HepG2 (cell line): ENCODE results near the gene ADCY5. TPM values are rescaled to one million over a fixed set of nuclear protein-coding genes. Genes with fewer than 3 reads are reported as not detected.

ENCODE experiments used
- ATAC-seq: fragments of 200-7000 bp; cut with Tn5 transposase; 3 replicates; pipeline ENCODE4 v1.9.1; 2020; ENCODE audit warnings: mild to moderate bottlenecking, moderate library complexity
- BruUV-seq: library from RNA; stranded (reverse); fragments of 400-500 nt; replicated peaks from 2 replicates; lab custom pipeline; 2021; lab: Mats Ljungman, UMichigan
- CTCF ChIA-PET: fragments of 300-600 bp; formaldehyde crosslinking; extraction: SDS; loops from one replicate; lab custom pipeline; 2021; ENCODE audit warnings: low total read pairs, inconsistent platforms, low intra/inter-chr PET ratio; lab: Yijun Ruan, JAX
- POLR2A ChIA-PET: fragments of 350-600 bp; sonication (Branson Sonifier 250); formaldehyde crosslinking; loops from one replicate; lab custom pipeline; 2020; ENCODE audit warnings: antibody characterized with exemption, inconsistent platforms; lab: Yijun Ruan, JAX
- DNase-seq: peaks from one replicate; pipeline ENCODE4 v3.0.0-alpha.2; 2015; ENCODE audit warnings: low spot score
- FAIRE-seq: peaks from 3 replicates; lab custom pipeline; 2011; peaks lifted over from hg19 to GRCh38; lab: Jason Lieb, UNC
- H2AFZ ChIP-seq: one replicate; pipeline ENCODE4 v1.6.1; 2011; ENCODE audit warnings: low read length, inconsistent platforms
- H3K27ac ChIP-seq: fragments of 300-600 bp; 3 replicates; pipeline ENCODE4 v1.8.0; 2011; ENCODE audit warnings: mixed run types, mild to moderate bottlenecking, mixed read lengths, low read length, inconsistent platforms; ENCODE audit not compliant: insufficient read depth; ENCODE audit errors: extremely low read length
- H3K27me3 ChIP-seq, 2 experiments: fragments of 200-600 bp in 1 of 2; 2 replicates in 1 of 2; 3 replicates in 1 of 2; pipeline versions ENCODE4 v1.6.0 to v1.8.0; 2011; ENCODE audit warnings: low read length in 2 of 2, mild to moderate bottlenecking in 2 of 2, moderate library complexity in 2 of 2, inconsistent platforms in 1 of 2; ENCODE audit not compliant: insufficient read depth in 2 of 2, control insufficient read depth in 1 of 2
- H3K36me3 ChIP-seq, 2 experiments: fragments of 200-600 bp in 1 of 2; replicated peaks in 1 of 2; 2 replicates in 1 of 2; 3 replicates in 1 of 2; pipeline versions ENCODE4 v1.5.1 to v1.8.0; 2011; ENCODE audit warnings: low read length in 2 of 2, inconsistent platforms in 1 of 2; ENCODE audit not compliant: insufficient read depth in 2 of 2, control insufficient read depth in 1 of 2
- H3K4me1 ChIP-seq: 2 replicates; pipeline ENCODE4 v1.5.1; 2012; ENCODE audit warnings: low read length, inconsistent platforms; ENCODE audit not compliant: insufficient read depth
- H3K4me2 ChIP-seq: 2 replicates; pipeline ENCODE4 v1.6.0; 2011; ENCODE audit warnings: low read depth, low read length, inconsistent platforms
- H3K4me3 ChIP-seq, 3 experiments: fragments of 200-600 bp in 1 of 3; sonication (generic), shearing (Covaris generic) in 1 of 3; replicated peaks in 1 of 3; 2 replicates each; pipeline ENCODE4 v1.5.1; 2011 to 2016; ENCODE audit warnings: low read length in 3 of 3, inconsistent platforms in 2 of 3, low read depth in 2 of 3, mild to moderate bottlenecking in 2 of 3, control low read depth in 1 of 3, mixed read lengths in 1 of 3; ENCODE audit not compliant: insufficient read depth in 1 of 3
- H3K79me2 ChIP-seq: one replicate; pipeline ENCODE4 v1.6.1; 2011; ENCODE audit warnings: low read length, inconsistent platforms; ENCODE audit not compliant: insufficient read depth
- H3K9ac ChIP-seq: 2 replicates; pipeline ENCODE4 v1.6.0; 2011; ENCODE audit warnings: mild to moderate bottlenecking, low read depth, low read length, inconsistent platforms; ENCODE audit not compliant: insufficient read depth
- H3K9me3 ChIP-seq: 2 replicates; pipeline ENCODE4 v1.5.1; 2012; ENCODE audit warnings: mild to moderate bottlenecking, low read length
- H4K20me1 ChIP-seq: 2 replicates; pipeline ENCODE4 v1.6.0; 2011; ENCODE audit warnings: inconsistent platforms, mild to moderate bottlenecking, low read length, moderate library complexity; ENCODE audit not compliant: insufficient read depth
- ELF3 ChIP-seq: IDR thresholded peaks from 2 replicates; pipeline ENCODE4 v1.6.1; 2016; ENCODE audit warnings: missing genetic modification reagents, missing compliant biosample characterization
- JUND ChIP-seq: sonication (generic); formaldehyde crosslinking; IDR thresholded peaks from 2 replicates; pipeline ENCODE4 v1.8.0; 2022; ENCODE audit warnings: mild to moderate bottlenecking, missing genetic modification reagents
- ZFYVE20 ChIP-seq: sonication (generic); formaldehyde crosslinking; IDR thresholded peaks from 2 replicates; pipeline ENCODE4 v1.8.0; 2023; ENCODE audit warnings: low read depth, mild to moderate bottlenecking, moderate library complexity, missing genetic modification reagents, borderline replicate concordance
- ZNF496 ChIP-seq: sonication (generic); formaldehyde crosslinking; IDR thresholded peaks from 2 replicates; pipeline ENCODE4 v1.8.1; 2023; ENCODE audit warnings: mild to moderate bottlenecking, moderate library complexity, missing genetic modification reagents; ENCODE audit not compliant: insufficient replicate concordance
- ZNF550 ChIP-seq: sonication (generic); formaldehyde crosslinking; IDR thresholded peaks from 2 replicates; pipeline ENCODE4 v1.4.0; 2020; ENCODE audit warnings: mild to moderate bottlenecking, missing genetic modification reagents, borderline replicate concordance
- ZNF768 ChIP-seq: sonication (generic); formaldehyde crosslinking; IDR thresholded peaks from 2 replicates; pipeline ENCODE4 v1.4.0; 2020; ENCODE audit warnings: missing genetic modification reagents
- ZZZ3 ChIP-seq: sonication (generic); formaldehyde crosslinking; IDR thresholded peaks from 2 replicates; pipeline ENCODE4 v1.4.0; 2020; ENCODE audit warnings: missing genetic modification reagents, mild to moderate bottlenecking, borderline replicate concordance
- WGBS: methylation state at CpG from one replicate; pipeline ENCODE4 v1.1.6; 2017; ENCODE audit warnings: low lambda C conversion rate; 5-methylcytosine and 5-hydroxymethylcytosine counted together
- in situ Hi-C: cut with HindIII; loops from 2 replicates; pipeline ENCODE4 v1.10.0; 2017; ENCODE audit warnings: low pct_unique_long_range_greater_than_20kb; ENCODE audit not compliant: extremely low pct_ligation_motif_present
- intact Hi-C: fragments of 100-400 bp; cut with micrococcal nuclease; formaldehyde crosslinking; loops from one replicate; pipeline ENCODE4 v1.10.0; 2022; ENCODE audit not compliant: unreplicated experiment
- polyA plus RNA-seq, 8 experiments: library from polyadenylated mRNA; depleted of rRNA in 3 of 8; stranded (reverse) in 7 of 8; unstranded in 1 of 8; fragments of >200 nt; fragmentation: Illumina TruSeq in 4 of 8; extraction: Trizol in 4 of 8; gene quantifications; 2 replicates each; pipeline versions ENCODE4 v1.2.1 to v1.2.3, GENCODE V29; 2011 to 2016; ENCODE audit warnings: low read depth in 4 of 8, missing spikeins in 1 of 8, mixed read lengths in 1 of 8; ENCODE audit not compliant: insufficient read depth in 1 of 8
- total RNA-seq, 5 experiments: library from RNA; depleted of rRNA; stranded (reverse); fragments of >200 nt; fragmentation: Illumina TruSeq; extraction: Trizol; gene quantifications; 2 replicates each; pipeline ENCODE4 v1.2.3, GENCODE V29; 2016; ENCODE audit warnings: low read depth in 1 of 5
- TF ChIP-seq, protein P1 (sequence below): sonication (generic); formaldehyde crosslinking; IDR thresholded peaks from 2 replicates; pipeline ENCODE4 v1.5.1; 2020; ENCODE audit warnings: mild to moderate bottlenecking, missing genetic modification reagents, moderate library complexity

The ADCY5 gene
- total and polyA plus RNA-seq, 2 of the 13 experiments (the other 11 are each of a cell fraction or from before 2014, with no cell fraction given) = not detected

DNA sequence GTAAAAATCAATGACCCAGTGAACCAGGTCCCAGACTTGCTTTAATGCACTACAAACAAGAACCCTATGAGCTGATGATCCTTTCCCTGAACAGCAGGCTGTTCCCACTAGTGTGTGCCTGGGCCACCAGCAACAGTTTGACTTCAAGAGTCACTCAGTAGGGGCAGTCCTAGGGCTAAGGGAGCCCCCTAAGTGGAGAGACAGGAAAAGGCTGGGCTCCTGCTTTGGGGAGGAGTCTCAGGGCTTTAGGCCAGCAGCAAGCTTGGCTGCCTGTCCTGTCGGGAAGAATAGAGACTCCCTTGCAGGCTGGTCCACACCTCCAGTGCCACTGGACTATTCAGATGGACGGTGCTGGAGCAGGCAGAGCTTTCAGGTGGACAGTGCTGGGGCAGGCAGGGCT is 29.4 kb upstream of the ADCY5 start:
- ATAC-seq (peak; percentile 22; the same call in 1 of the 3 replicates), FAIRE-seq (no peak), DNase-seq (no peak)
- H3K9me3 ChIP-seq = no peaks in the 10 kb centered on the region
- no peak overlapping the region for H3K4me2 ChIP-seq
- no peak for TF ChIP-seq ZFYVE20 (CRISPR knock-in tag)
- TF ChIP-seq, protein P1, sequence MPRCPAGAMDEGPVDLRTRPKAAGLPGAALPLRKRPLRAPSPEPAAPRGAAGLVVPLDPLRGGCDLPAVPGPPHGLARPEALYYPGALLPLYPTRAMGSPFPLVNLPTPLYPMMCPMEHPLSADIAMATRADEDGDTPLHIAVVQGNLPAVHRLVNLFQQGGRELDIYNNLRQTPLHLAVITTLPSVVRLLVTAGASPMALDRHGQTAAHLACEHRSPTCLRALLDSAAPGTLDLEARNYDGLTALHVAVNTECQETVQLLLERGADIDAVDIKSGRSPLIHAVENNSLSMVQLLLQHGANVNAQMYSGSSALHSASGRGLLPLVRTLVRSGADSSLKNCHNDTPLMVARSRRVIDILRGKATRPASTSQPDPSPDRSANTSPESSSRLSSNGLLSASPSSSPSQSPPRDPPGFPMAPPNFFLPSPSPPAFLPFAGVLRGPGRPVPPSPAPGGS (CRISPR knock-in tag) = no peak
- no peak for TF ChIP-seq ELF3 (CRISPR knock-in tag)
- no peak for TF ChIP-seq ZNF550 (CRISPR knock-in tag)
- no peak for TF ChIP-seq ZNF768 (CRISPR knock-in tag)
- no peak for TF ChIP-seq JUND (CRISPR knock-in tag)
- no peak for TF ChIP-seq ZNF496
- no peak for TF ChIP-seq ZZZ3 (CRISPR knock-in tag)
- CTCF ChIA-PET = no interaction called here
- H3K27ac ChIP-seq = no peak overlapping the region
- in situ Hi-C loops (no loop called here), intact Hi-C loops (no loop called here)
- no CpG with 5 or more reads among the region's 2 CpGs for WGBS
- H3K9ac ChIP-seq = no peak overlapping the region
- H2AFZ ChIP-seq = no peak overlapping the region
- H3K79me2 ChIP-seq = no peaks in the 10 kb centered on the region
- no peaks in the 10 kb centered on the region for H4K20me1 ChIP-seq
- BruUV-seq = no TSS peak
- H3K27me3 ChIP-seq = peaks cover 2 to 43% of the 10 kb centered on the region in 2 experiments; a peak in 3 of 5 replicates
- no peaks in the 10 kb centered on the region for H3K36me3 ChIP-seq
- POLR2A ChIA-PET = no interaction called here
- no peaks in the 10 kb centered on the region for H3K4me1 ChIP-seq
- no peak overlapping the region for H3K4me3 ChIP-seq
